GM23338 (cell line): Measurements from ENCODE around the gene CLSTN2. TPM values are rescaled to one million over a fixed set of nuclear protein-coding genes. Genes with fewer than 3 reads are reported as not detected.

ENCODE experiments used
- ATAC-seq: fragments of 200-7000 bp; cut with Tn5 transposase; 3 replicates; pipeline ENCODE4 v1.9.1; 2020
- DNase-seq: peaks from one replicate; pipeline ENCODE4 v3.0.0-alpha.2; 2015; ENCODE audit warnings: low spot score
- H2AFZ ChIP-seq: fragments of 200-600 bp; sonication (generic); 2 replicates; pipeline ENCODE4 v1.8.0; 2016; ENCODE audit warnings: antibody characterized with exemption, mild to moderate bottlenecking, moderate library complexity
- H3F3A ChIP-seq: fragments of 200-600 bp; sonication (generic); replicated peaks from 2 replicates; pipeline ENCODE4 v1.8.0; 2017; ENCODE audit warnings: antibody characterized with exemption, mixed run types, low read depth
- H3K27ac ChIP-seq: fragments of 200-600 bp; sonication (generic); 2 replicates; pipeline ENCODE4 v1.6.1; 2016; ENCODE audit warnings: low read depth
- H3K27me3 ChIP-seq: fragments of 200-600 bp; sonication (generic); 2 replicates; pipeline ENCODE4 v1.8.0; 2016; ENCODE audit warnings: mild to moderate bottlenecking, mixed run types, moderate library complexity; ENCODE audit not compliant: insufficient read depth
- H3K36me3 ChIP-seq: fragments of 200-600 bp; sonication (generic); 2 replicates; pipeline ENCODE4 v1.8.0; 2016; ENCODE audit warnings: mild to moderate bottlenecking; ENCODE audit not compliant: insufficient read depth
- H3K4me1 ChIP-seq: fragments of 200-600 bp; sonication (generic); 2 replicates; pipeline ENCODE4 v1.8.0; 2016; ENCODE audit warnings: mild to moderate bottlenecking, moderate library complexity; ENCODE audit not compliant: insufficient read depth
- H3K4me2 ChIP-seq: fragments of 200-600 bp; sonication (generic); 2 replicates; pipeline ENCODE4 v1.7.1; 2017; ENCODE audit warnings: mixed run types
- H3K4me3 ChIP-seq: fragments of 200-600 bp; sonication (generic); 2 replicates; pipeline ENCODE4 v1.6.1; 2016; ENCODE audit warnings: mixed run types
- H3K79me2 ChIP-seq: fragments of 200-600 bp; sonication (generic); replicated peaks from 2 replicates; pipeline ENCODE4 v1.8.0; 2017; ENCODE audit warnings: mild to moderate bottlenecking; ENCODE audit not compliant: insufficient read depth
- H3K9me2 ChIP-seq: fragments of 200-600 bp; sonication (generic); 2 replicates; pipeline ENCODE4 v1.8.0; 2017; ENCODE audit not compliant: insufficient read depth
- H4K20me1 ChIP-seq: fragments of 200-600 bp; sonication (generic); replicated peaks from 2 replicates; pipeline ENCODE4 v1.8.0; 2017; ENCODE audit warnings: mild to moderate bottlenecking; ENCODE audit not compliant: insufficient read depth
- H3K27ac Mint-ChIP-seq: 2 replicates; pipeline ENCODE4 v1.8.0; 2020; ENCODE audit warnings: inconsistent platforms, mild to moderate bottlenecking, moderate library complexity, mixed read lengths
- H3K27me3 Mint-ChIP-seq: 3 replicates; pipeline ENCODE4 v1.8.0; 2022; ENCODE audit warnings: low read depth, mild to moderate bottlenecking, moderate library complexity, mixed read lengths, inconsistent platforms; ENCODE audit not compliant: insufficient read depth, poor library complexity
- H3K36me3 Mint-ChIP-seq: 3 replicates; pipeline ENCODE4 v1.8.0; 2021; ENCODE audit warnings: low read depth, mild to moderate bottlenecking, inconsistent platforms, moderate library complexity, mixed read lengths
- H3K4me1 Mint-ChIP-seq: 3 replicates; pipeline ENCODE4 v1.8.0; 2020; ENCODE audit warnings: mild to moderate bottlenecking, inconsistent platforms, mixed read lengths
- H3K4me3 Mint-ChIP-seq: 3 replicates; pipeline ENCODE4 v1.8.0; 2021; ENCODE audit warnings: moderate library complexity, mild to moderate bottlenecking, inconsistent platforms, mixed read lengths
- H3K9me3 Mint-ChIP-seq: 3 replicates; pipeline ENCODE4 v1.8.0; 2020; ENCODE audit warnings: moderate library complexity, mild to moderate bottlenecking, inconsistent platforms, mixed read lengths
- EZH2 ChIP-seq: fragments of 200-600 bp; sonication (generic); IDR thresholded peaks from one replicate; pipeline ENCODE4 v1.8.0; 2017; ENCODE audit warnings: antibody characterized with exemption, mild to moderate bottlenecking, low read depth; ENCODE audit not compliant: unreplicated experiment
- JUNB ChIP-seq: IDR thresholded peaks from one replicate; pipeline ENCODE4 v1.6.1; 2016; ENCODE audit warnings: antibody characterized with exemption; ENCODE audit not compliant: unreplicated experiment
- NANOG ChIP-seq: IDR thresholded peaks from 2 replicates; pipeline ENCODE4 v1.6.1; 2016; ENCODE audit warnings: antibody characterized with exemption, borderline replicate concordance
- POLR2AphosphoS5 ChIP-seq: IDR thresholded peaks from 2 replicates; pipeline ENCODE4 v1.6.1; 2016; ENCODE audit warnings: antibody characterized with exemption, low read depth
- ZNF331 ChIP-seq: fragments of 250-450 bp; sonication (Bioruptor Pico); IDR thresholded peaks from 2 replicates; pipeline ENCODE4 v1.5.0; 2020; ENCODE audit warnings: low read depth, mild to moderate bottlenecking, moderate library complexity
- polyA plus RNA-seq: library from polyadenylated mRNA; unstranded; fragments of >200 nt; fragmentation: Nextera tagmentation; extraction: Ambion mirVana; gene quantifications from 2 replicates; pipeline ENCODE4 v1.2.1, GENCODE V29; 2016
- total RNA-seq: library from RNA; depleted of rRNA; stranded (reverse); fragments of >200 nt; shearing (Covaris generic); gene quantifications from 2 replicates; pipeline ENCODE4 v1.2.3, GENCODE V29; 2014
- TF ChIP-seq, protein P1 (sequence below), 2 experiments: fragments of 200-600 bp in 1 of 2; sonication (generic) in 1 of 2; conservative IDR thresholded peaks; 2 replicates each; pipeline versions ENCODE4 v1.5.1 to v1.6.1; 2016 to 2017; ENCODE audit warnings: antibody characterized with exemption in 2 of 2, low read depth in 2 of 2, mild to moderate bottlenecking in 2 of 2, moderate library complexity in 1 of 2
- TF ChIP-seq, protein P2 (sequence below): IDR thresholded peaks from one replicate; pipeline ENCODE4 v1.6.1; 2018; ENCODE audit warnings: antibody characterized with exemption; ENCODE audit not compliant: unreplicated experiment
- TF ChIP-seq, protein P3 (sequence below): fragments of 250-450 bp; sonication (Bioruptor Pico); IDR thresholded peaks from 2 replicates; pipeline ENCODE4 v1.5.0; 2020; ENCODE audit warnings: mild to moderate bottlenecking, moderate library complexity

The CLSTN2 gene
- total and polyA plus RNA-seq, 2 experiments from 2014 or later: 0.11 to 0.83 TPM

DNA sequence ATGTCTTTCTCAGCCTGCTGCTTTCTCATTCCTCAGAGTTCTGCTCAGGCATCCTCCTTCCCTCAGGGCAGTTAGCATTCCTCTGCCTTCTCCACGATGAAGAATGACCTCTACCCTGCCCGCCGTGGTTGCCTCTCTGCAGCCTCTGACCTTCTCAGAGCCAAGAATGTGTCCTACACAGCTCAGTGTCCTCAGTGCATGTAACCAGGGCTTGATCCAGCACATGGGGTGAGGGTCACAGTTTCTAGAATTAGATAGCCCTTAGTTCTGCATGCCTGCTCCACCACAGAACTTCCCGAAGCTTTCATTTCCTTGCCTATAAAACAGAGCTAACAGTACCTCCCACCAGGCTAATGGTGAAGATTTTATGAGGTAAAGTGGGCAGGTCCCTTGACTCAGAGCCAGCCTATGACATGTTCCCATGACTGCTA lies 182.1 kb downstream of the CLSTN2 start (continued):
- TF ChIP-seq, protein P1, sequence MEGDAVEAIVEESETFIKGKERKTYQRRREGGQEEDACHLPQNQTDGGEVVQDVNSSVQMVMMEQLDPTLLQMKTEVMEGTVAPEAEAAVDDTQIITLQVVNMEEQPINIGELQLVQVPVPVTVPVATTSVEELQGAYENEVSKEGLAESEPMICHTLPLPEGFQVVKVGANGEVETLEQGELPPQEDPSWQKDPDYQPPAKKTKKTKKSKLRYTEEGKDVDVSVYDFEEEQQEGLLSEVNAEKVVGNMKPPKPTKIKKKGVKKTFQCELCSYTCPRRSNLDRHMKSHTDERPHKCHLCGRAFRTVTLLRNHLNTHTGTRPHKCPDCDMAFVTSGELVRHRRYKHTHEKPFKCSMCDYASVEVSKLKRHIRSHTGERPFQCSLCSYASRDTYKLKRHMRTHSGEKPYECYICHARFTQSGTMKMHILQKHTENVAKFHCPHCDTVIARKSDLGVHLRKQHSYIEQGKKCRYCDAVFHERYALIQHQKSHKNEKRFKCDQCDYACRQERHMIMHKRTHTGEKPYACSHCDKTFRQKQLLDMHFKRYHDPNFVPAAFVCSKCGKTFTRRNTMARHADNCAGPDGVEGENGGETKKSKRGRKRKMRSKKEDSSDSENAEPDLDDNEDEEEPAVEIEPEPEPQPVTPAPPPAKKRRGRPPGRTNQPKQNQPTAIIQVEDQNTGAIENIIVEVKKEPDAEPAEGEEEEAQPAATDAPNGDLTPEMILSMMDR (conservative IDR thresholded peaks at IDR 0.05; ENCODE audit: low read depth in 2 of 2): no peak

DNA sequence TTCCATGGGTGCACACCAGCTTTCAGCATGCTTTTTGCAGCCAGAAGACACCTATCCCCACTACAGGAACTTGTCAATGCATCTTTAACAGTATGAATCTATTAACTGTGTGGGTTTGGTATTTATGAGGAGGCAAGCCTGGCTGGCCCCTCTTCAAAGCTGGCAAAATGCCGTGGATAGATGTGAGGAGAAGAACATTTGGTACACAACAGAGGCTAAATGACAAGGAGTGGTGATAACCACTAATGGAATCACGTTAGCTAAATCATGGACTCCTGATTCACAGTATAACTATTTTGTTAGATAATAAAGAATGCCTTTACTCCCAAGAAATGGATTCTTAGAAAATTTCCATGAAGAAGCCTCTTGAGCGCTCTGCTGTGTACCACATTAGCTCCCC lies 187.2 kb downstream of the CLSTN2 start:
- H3K9me3 Mint-ChIP-seq: no peaks in the 10 kb centered on the region; the same call in 1 of the 3 replicates
- no peaks in the 10 kb centered on the region for H3K4me1 Mint-ChIP-seq
- Histone ChIP-seq H3F3A (no peaks in the 10 kb centered on the region), H3K27me3 (no peaks in the 10 kb centered on the region), H2AFZ (no peak overlapping the region), H4K20me1 (no peaks in the 10 kb centered on the region), H3K9me2 (peaks cover 19% of the 10 kb centered on the region; the same call in 1 of the 2 replicates), H3K36me3 (no peaks in the 10 kb centered on the region), H3K4me2 (no peak overlapping the region), H3K4me3 (no peak overlapping the region), H3K79me2 (no peaks in the 10 kb centered on the region), H3K4me1 (no peaks in the 10 kb centered on the region), H3K27ac (no peak overlapping the region)
- DNase-seq: no peak
- H3K36me3 Mint-ChIP-seq: no peaks in the 10 kb centered on the region
- H3K27me3 Mint-ChIP-seq: peaks cover 2% of the 10 kb centered on the region
- no peak overlapping the region for H3K27ac Mint-ChIP-seq
- no peak for ATAC-seq
- TF ChIP-seq JUNB (no peak), NANOG (no peak), POLR2AphosphoS5 (no peak), EZH2 (no peak), ZNF331 (CRISPR knock-in tag) (no peak)
- TF ChIP-seq, protein P2, sequence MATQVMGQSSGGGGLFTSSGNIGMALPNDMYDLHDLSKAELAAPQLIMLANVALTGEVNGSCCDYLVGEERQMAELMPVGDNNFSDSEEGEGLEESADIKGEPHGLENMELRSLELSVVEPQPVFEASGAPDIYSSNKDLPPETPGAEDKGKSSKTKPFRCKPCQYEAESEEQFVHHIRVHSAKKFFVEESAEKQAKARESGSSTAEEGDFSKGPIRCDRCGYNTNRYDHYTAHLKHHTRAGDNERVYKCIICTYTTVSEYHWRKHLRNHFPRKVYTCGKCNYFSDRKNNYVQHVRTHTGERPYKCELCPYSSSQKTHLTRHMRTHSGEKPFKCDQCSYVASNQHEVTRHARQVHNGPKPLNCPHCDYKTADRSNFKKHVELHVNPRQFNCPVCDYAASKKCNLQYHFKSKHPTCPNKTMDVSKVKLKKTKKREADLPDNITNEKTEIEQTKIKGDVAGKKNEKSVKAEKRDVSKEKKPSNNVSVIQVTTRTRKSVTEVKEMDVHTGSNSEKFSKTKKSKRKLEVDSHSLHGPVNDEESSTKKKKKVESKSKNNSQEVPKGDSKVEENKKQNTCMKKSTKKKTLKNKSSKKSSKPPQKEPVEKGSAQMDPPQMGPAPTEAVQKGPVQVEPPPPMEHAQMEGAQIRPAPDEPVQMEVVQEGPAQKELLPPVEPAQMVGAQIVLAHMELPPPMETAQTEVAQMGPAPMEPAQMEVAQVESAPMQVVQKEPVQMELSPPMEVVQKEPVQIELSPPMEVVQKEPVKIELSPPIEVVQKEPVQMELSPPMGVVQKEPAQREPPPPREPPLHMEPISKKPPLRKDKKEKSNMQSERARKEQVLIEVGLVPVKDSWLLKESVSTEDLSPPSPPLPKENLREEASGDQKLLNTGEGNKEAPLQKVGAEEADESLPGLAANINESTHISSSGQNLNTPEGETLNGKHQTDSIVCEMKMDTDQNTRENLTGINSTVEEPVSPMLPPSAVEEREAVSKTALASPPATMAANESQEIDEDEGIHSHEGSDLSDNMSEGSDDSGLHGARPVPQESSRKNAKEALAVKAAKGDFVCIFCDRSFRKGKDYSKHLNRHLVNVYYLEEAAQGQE: no peak
- TF ChIP-seq, protein P3, sequence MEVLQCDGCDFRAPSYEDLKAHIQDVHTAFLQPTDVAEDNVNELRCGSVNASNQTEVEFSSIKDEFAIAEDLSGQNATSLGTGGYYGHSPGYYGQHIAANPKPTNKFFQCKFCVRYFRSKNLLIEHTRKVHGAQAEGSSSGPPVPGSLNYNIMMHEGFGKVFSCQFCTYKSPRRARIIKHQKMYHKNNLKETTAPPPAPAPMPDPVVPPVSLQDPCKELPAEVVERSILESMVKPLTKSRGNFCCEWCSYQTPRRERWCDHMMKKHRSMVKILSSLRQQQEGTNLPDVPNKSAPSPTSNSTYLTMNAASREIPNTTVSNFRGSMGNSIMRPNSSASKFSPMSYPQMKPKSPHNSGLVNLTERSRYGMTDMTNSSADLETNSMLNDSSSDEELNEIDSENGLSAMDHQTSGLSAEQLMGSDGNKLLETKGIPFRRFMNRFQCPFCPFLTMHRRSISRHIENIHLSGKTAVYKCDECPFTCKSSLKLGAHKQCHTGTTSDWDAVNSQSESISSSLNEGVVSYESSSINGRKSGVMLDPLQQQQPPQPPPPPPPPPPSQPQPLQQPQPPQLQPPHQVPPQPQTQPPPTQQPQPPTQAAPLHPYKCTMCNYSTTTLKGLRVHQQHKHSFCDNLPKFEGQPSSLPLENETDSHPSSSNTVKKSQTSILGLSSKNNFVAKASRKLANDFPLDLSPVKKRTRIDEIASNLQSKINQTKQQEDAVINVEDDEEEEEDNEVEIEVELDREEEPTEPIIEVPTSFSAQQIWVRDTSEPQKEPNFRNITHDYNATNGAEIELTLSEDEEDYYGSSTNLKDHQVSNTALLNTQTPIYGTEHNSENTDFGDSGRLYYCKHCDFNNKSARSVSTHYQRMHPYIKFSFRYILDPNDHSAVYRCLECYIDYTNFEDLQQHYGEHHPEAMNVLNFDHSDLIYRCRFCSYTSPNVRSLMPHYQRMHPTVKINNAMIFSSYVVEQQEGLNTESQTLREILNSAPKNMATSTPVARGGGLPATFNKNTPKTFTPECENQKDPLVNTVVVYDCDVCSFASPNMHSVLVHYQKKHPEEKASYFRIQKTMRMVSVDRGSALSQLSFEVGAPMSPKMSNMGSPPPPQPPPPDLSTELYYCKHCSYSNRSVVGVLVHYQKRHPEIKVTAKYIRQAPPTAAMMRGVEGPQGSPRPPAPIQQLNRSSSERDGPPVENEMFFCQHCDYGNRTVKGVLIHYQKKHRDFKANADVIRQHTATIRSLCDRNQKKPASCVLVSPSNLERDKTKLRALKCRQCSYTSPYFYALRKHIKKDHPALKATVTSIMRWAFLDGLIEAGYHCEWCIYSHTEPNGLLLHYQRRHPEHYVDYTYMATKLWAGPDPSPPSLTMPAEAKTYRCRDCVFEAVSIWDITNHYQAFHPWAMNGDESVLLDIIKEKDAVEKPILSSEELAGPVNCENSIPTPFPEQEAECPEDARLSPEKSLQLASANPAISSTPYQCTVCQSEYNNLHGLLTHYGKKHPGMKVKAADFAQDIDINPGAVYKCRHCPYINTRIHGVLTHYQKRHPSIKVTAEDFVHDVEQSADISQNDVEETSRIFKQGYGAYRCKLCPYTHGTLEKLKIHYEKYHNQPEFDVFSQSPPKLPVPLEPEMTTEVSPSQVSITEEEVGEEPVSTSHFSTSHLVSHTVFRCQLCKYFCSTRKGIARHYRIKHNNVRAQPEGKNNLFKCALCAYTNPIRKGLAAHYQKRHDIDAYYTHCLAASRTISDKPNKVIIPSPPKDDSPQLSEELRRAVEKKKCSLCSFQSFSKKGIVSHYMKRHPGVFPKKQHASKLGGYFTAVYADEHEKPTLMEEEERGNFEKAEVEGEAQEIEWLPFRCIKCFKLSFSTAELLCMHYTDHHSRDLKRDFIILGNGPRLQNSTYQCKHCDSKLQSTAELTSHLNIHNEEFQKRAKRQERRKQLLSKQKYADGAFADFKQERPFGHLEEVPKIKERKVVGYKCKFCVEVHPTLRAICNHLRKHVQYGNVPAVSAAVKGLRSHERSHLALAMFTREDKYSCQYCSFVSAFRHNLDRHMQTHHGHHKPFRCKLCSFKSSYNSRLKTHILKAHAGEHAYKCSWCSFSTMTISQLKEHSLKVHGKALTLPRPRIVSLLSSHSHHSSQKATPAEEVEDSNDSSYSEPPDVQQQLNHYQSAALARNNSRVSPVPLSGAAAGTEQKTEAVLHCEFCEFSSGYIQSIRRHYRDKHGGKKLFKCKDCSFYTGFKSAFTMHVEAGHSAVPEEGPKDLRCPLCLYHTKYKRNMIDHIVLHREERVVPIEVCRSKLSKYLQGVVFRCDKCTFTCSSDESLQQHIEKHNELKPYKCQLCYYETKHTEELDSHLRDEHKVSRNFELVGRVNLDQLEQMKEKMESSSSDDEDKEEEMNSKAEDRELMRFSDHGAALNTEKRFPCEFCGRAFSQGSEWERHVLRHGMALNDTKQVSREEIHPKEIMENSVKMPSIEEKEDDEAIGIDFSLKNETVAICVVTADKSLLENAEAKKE (CRISPR knock-in tag): no peak
- H3K4me3 Mint-ChIP-seq: no peak overlapping the region
